ENCODE data around the gene EBP.

EBP gene

DNA sequence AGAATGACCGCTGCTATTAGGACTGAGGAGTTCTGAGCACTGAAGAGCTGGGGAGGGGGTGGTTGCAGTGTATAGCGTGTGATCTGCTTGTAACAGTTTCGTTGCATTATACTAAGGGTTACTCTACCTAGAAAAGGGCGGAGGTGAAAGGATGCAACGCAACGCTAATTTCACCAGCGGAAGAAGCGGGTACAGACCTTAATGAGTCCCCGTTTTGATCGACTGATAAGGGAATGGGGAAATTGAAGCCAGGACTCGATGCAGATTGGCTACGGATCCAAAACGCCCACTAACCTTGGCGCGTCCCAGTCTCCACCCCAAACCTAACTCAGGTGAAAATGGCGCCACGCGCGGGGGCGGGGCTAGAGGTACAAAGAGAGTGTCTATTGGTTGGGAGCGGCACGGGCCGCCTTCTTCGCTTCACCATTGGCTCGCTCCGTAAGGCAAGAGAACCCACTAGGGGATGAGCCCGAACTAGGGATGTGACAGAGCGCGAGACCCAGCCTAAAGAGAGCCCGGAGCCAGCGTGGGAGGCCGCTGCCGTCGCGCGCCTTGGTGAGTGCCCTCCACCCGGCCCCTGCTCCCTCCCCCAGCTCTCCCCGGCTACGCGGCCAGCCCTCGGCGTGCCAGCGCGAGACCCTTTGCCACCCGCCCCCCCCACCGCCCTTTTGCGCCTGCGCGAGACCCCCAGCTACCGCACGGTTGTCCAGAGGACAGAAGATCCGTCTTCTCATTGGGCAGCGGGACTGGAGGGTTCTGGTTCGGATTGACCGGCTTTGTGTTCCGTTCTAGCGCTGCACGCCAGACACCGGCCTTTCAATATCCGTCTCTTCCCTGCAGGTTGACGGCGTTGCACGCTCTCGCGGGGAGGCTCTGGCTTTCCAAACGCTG lies at the start of gene EBP:
EBP (plus strand) TSS at position 456 of the 891 bp plus-strand sequence. CDS start 1,964 bp downstream, outside the sequence.
- peak; percentile 62 for DNase-seq (ENCODE audit: low spot score)

DNA sequence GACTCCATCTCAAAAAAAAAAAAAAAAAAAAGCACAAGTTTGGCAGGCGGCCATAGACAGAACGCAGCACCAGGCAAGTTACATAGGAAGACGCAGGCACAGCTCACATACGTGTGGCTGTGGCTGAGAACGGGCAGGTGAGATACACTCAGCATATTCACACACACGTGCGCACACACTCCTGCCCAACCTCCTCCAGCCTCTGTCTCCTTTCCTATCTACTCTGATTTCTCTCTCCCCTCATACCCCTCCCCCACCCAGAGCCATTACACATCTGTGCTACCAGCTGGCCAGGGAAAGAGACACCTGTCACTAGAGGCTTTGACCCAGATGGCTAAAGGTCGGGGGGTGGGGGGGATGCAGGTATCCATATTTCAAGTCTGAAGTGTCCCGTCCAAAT lies 49.4 kb upstream of the EBP start:
- no peak for DNase-seq (ENCODE audit: low spot score)

DNA sequence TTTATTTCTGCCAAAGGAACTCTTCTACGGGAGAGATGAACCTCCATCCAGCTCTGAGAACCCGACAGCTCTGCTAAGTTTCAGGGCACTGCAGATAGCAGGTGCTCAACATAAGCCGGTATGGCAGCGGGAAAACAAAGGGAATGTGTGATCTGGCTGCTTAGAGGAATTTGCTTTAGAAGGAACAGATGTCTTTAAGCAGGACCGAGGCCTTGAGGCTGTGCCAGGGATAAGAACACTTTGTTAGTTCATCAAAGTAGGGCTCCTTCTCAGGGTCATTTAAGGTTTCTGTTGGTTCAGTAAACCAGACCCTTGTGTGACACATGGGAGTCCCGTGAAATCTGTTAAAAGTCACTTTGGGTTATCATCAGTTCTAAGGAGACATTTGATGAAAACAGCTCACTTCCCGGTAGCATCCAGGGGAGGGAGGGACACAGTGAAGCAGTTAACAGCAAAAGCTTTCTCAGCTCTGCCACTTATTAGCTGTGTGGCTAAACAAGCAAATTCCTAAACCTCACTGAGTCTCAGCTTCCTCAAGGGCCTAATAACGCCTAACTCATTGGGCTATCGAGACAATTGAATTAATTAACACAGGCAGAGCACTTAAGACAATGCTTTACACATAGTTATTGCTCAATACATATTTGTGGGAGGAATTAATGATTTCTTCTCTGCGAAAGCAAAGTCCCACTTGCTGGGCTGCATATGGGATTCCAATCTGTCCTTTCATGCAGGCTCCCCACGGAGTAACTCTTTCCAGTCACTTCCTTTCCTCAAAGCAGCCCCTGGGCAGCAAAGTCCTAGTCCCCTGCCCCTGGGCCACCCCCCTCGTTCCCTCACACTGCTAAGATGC lies 48.5 kb upstream of the EBP start:
- no peak for DNase-seq (ENCODE audit: low spot score)

DNA sequence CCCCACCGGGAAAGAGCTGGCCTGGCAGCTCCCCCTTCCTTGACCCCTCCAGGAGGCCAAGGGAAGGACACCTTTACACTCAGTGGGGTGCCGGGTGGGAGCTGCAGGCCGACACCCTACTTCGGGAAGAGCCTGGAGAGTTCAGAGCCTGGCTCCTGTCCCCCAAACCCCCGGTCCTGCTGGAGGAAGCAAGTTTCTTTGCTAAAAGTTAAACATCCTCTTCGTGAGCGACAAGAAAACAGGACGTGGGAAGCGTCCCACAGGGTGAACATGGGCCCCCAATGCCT lies 48.0 kb upstream of the EBP start:
- no peak for DNase-seq (ENCODE audit: low spot score)

DNA sequence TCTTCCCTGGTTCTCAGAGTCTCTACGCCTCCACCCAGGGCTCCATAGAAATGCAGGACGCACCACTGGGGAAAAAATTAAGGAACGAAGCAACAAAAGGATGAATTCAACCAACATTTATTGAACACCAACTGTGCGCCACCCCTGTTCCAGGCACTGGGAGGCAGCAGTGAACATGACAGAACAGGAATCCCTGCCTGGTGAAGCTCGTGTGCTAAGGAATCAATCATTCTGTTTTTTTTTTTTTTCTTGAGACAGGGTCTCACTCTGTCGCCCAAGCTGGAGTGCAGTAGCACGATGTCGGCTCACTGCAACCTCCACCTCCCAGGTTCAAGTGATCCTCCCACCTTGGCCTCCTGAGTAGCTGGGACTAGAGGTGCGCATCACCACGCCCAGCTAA lies 47.5 kb upstream of the EBP start:
- DNase-seq (ENCODE audit: low spot score) = no peak

DNA sequence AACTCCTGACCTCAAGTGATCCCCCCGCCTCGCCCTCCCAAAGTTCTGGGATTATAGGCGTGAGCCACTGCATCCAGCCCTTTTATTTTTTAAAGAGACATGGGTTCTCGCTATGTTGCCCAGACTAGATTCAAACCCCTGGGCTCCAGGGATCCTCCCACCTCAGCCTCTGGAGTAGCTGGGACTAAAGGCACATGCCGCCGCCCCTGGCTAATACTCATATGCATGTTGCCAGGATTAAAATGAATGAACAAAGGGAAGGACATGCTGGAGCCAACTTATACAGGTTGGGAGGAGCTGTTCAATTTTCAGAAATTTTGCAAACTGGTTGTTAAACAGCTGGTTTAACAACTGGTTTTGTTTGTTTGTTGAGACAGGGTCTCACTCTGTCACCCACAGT lies 47.0 kb upstream of the EBP start:
- DNase-seq (ENCODE audit: low spot score) = no peak

DNA sequence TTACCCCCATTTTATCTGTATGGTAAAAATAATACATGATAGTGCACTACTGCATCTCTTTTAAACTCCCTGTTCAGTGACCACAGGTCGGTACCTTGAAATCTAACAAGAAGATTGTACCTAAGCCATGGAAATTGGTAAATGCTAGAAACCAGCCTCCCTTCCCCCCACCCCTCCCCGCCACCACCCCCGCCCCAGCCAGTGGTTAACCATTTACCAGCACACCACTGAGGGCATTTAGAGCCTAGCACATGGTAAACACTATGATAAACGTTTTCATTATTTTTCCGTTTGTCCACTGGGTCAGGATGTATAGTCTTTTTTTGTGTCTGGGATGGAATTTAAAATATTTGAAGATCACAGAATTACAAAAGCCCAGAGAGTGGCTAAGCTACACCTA lies 46.3 kb upstream of the EBP start:
- no peak for DNase-seq (ENCODE audit: low spot score)

DNA sequence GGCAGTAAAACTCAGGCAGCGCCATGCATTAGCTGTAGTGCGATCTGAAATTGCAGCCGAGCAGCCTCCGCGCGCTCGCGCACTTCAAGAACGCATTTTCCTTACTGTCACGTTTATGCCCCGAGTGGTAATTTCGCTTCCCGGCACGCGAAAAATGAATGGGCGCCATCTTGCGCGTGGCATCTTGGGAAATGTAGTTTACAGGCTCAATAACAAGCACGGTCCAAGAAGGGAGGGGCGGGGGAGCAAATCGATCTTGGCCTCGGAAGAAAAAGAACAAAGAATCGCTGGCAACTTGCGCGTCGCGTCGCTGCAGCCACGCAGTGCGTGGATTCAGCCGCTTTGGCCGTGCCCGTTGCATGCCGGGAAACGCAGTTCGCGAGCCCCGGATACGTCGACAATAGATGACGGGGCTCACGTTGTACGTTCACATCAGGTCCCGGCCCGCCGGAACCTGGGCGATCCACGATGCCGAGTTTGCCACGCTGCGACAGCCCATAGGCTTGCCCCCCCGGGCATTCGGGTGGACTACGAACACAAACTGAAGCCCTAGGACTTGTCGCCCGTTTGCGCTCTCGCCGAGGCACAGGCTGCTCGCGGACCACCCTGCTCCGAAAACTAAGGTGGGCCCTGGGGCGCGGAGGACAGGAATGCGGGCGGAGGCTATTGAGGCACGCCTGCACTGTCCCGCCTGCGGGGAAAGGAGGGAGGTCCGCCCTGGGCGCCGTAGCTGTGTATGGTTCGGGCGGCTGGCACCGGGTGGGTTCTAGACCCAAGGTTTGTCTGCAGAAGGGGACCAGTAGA lies 45.6 kb upstream of the EBP start, which contains the start of gene FTSJ1:
FTSJ1 (plus strand) TSS at position 426 of the 804 bp plus-strand sequence. CDS start 1,849 bp downstream, outside the sequence.
- DNase-seq (ENCODE audit: low spot score) = peak; percentile 67

DNA sequence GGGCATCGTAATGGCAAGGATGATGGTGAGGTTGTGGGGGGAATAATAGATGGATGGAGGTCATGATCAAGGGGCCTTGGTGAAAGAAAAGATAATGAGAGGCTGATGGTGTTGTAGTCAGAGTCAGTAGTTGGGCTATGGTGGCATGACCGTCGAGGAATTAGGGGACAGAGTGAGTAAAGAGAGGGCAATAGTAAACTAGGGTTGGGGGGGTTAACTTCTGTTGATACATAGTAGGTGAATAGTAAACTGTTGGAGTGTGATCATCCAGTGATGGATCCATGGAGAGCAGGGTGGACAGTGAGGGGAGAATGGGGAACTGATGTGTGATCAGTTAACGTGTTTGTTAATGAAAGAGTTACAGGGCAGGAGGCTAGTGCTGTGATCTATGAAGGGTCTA lies 44.7 kb upstream of the EBP start:
- no peak for DNase-seq (ENCODE audit: low spot score)

DNA sequence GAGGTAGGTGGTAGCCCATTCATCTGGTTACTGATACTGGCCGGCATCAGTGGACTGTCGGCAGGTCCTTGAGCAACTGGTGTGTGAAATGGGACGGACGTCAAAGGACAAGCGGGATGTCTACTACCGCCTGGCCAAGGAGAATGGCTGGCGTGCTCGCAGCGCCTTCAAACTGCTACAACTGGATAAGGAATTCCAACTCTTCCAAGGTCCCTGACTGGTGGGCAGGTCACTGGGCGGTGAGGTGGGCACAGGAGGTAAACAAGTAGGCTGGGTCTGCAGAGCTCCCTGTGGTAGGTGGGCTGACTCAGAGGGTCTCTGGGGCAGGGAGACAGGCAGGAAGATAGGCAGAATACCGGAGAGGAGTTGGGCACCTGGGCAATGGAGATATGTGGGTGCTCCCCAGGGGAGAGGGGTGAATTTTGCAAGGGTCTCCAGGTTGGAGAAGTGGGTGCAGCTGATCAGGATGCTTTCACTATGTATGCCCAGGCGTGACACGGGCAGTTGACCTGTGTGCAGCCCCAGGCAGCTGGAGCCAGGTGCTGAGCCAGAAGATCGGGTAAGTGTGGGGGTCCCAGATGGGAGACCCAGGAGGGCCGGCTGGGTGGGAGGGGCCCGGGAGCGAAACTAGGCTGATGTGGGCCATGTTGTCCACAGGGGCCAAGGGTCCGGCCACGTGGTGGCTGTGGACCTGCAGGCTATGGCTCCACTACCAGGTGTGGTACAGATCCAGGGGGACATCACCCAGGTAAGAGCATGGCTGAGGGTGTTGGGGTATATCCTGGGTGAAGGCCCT lies 43.5 kb upstream of the EBP start:
- DNase-seq (ENCODE audit: low spot score) = no peak

DNA sequence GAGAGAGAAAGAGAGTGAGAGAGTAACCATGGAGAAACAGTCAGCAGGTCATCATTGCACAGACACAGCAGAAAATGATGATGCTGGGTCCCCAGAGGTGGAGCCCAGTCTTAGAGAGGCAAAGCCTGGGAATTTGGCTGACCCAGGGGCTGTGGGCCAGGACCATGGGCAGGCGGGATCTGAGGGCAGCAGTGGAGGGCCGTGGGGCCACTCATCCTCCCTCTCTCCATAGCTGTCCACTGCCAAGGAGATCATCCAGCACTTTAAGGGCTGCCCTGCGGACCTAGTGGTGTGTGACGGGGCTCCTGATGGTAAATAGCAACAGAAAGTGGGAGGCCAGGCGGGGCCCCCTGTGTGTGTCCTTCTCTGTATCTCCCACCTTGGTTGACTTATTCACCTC lies 42.8 kb upstream of the EBP start:
- DNase-seq (ENCODE audit: low spot score) = no peak

DNA sequence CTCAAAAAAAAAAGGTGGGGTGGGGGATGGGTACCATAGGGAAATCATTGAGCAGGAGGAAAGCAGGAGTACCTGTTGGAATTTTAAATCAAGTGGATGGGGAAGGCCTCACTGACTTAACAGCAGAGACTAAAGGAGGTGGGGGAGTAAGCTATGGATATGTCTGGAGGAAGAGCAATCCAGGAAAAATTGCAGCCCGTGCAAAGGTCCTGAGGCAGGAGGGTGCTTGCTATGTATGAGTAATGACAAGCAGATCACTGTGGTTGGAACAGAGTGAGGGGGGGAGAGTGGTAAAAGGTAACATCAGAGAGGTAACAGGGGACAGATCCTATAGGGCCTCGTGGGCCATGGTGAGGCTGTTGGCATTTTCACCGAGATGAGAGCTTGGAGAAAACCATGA lies 41.5 kb upstream of the EBP start:
- DNase-seq (ENCODE audit: low spot score) = no peak

DNA sequence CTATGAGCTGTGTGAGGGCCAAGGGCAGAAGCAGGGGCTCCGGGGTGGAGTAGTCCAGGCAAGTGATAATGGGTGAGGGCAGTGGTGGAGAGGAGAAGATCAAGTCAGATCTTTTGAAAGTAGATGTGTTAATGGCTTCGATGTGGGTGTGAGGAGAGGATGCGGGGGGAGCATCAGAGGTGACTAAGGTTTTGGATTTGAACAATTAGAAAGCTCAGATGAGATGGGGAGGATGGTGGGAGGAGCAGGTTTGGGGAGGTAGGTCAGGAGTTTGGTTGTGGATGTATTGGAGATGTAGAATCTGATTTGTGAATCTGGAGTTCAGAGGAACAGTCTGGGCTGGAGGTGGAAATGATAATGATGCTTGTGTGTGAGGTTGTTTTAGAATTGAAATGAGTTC lies 41.0 kb upstream of the EBP start:
- DNase-seq (ENCODE audit: low spot score) = no peak

DNA sequence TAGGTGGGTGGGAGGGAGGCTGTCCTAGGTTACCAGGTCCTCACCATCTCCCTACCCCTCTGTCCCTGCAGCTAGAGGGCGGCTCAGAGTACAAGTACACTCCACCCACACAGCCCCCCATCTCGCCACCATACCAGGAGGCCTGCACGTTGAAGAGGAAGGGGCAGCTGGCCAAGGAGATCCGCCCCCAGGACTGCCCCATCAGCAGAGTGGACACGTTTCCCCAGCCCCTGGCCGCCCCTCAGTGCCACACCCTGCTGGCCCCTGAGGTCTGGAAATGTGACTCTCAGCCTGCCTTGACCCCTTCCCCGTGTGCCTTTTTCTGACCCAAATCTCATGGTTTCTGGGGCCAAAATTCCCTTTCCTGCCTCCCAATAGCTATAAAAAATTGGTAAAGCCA lies 39.1 kb upstream of the EBP start:
- DNase-seq (ENCODE audit: low spot score) = no peak

DNA sequence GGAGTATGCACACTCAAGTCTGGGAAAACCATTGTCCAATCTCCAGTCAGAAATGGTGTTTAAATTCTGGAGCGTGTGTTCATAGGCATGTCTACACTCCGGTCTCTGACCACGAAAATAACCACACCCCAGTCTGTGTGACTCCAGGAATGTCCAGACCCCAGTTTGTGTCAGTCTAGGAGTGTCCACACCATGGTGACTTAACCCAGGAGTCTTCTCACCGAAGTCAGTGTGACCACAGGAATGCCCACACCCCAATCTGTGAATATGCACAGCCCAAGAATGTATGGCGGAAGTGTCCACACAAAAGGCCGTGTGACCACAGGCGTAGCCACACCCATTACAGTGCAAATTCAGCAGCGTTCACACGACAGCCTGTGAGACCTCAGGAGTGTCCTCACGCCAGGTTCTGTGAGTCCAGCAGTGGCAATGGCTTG lies 34.2 kb upstream of the EBP start:
- no peak for DNase-seq (ENCODE audit: low spot score)

DNA sequence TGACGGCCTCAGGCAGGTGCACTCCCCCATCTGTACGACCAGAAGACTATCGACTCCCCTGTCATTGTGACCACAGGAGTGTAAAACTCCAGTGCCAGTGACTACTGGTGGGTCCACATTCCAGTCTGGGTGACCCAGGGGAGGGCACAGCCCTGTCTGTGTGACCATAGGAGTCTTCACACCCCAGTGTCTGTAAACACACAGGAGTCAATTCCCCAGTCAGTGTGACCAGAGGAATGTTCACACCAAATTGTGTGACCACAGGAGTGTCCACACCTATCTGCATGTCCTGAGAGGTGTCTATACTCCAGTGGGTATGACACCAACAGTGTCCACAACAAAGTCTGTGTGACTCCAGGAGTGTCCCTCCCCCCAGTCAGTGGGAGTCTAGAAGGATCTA lies 33.6 kb upstream of the EBP start:
- no peak for DNase-seq (ENCODE audit: low spot score)

DNA sequence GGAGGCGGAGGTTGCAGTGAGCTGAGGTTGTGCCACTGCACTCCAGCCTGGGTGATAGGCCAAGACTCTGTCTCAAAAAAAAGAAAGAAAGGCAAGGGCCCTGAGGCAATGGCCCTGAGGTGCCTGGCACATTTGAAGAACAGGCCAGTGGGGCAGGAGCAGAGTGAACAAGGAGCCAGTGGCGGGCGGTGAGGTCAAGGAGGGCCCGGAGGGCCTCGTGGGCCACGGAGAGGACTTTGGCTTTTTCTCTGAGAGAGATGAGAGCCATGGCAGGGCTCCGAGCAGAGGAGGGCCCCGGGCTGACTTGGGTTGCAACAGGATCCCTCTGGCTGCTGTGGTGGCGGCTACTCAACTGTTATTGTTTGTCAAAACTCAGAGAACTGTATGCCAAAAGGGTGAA lies 32.3 kb upstream of the EBP start:
- no peak for DNase-seq (ENCODE audit: low spot score)

DNA sequence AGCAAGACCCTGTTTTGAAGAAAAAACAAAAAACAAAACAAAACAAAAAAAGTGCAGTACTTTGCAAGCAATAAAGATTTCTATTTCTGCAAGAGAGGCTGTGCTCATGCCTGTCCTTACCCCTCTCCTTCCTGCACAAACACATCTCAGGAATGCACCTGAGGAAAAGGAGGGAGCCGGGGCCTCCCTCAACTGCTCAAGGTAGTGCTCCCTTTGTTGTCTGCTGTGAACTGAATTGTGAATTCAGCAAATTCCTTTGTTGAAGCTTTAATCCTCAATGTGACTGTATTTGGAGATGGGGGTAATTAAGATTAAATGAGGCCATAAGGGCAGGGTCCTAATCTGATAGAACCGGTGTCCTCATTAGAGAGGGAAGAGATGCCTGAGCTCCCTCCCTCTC lies 31.7 kb upstream of the EBP start:
- no peak for DNase-seq (ENCODE audit: low spot score)

DNA sequence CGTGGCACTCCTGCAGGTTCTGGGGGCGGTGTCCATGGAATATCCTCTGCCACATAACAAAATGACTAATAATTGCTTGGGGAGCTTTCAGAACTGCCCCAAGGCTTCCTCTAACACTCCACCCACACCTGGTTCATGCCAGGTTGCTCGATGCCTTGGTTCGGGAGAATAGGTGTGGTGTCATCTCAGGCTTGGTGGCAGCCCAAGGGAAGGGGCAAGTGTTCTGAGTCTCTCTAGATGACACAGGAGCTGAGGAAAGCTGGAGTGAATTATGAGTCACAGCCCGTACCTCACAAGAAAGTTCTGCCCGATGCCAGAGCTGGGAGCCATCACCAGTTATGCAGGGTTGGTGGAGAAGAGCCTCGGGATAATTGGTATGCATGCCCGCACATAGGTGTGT lies 30.9 kb upstream of the EBP start:
- no peak for DNase-seq (ENCODE audit: low spot score)

DNA sequence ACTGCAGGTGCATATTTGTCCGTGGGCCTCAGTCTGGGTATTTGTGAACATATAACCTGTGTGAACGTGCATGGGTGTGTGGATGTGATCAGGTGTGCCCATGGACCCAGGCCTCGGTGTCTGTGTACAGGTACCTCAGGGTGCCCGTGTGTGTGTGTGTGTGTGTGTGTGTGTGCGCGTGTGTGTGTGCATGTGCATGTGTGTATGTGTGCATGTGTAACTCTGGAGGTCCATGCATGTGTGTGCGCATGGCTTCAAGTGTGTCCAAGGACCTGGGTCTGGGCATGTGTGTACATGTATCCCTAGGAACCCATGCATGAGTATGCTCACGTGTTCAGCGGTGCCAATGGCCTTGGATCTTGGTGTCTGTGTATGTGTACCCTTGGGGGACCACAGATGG lies 29.8 kb upstream of the EBP start:
- DNase-seq (ENCODE audit: low spot score) = no peak

DNA sequence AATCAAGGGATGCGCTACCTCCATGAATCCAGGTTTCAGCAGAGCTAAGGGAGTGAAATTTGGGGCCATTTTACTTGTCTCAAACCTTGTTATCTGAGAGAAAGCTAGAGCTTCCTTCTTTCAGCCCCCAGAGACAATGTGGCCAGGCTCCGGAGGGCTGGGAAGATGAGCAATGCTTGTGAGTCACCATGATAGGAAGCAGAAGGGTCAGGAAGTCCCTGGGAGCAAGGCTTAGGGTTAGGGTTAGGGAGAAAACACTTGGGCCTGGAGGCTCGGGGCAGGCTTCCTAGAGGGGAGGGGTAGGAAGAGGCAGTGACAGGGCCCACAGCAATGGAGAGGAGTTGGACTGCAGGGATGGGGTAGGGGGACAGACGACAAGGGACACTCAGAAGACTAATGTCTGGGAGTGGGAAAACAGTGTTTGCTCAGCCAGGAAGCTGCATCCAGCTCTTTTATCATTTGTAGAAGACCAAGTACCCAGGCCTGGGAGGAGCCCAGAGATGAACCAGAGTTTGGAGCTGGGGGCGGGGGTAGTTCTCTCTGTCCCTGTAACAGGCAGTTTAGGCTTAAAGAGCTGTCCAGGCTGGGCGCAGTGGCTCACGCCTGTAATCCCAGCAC lies 29.2 kb upstream of the EBP start:
- peak; percentile 47 for DNase-seq (ENCODE audit: low spot score)
